H1 (cell line): Measurements from ENCODE around the gene LIG3. TPM values are rescaled to one million over a fixed set of nuclear protein-coding genes. Genes with fewer than 3 reads are reported as not detected.

Experiments used
- CBX5 ChIP-seq: fragments of 300-800, 300-1000 bp; sonication (generic); IDR thresholded peaks from 2 replicates; pipeline ENCODE4 v1.7.1; 2016; ENCODE audit warnings: antibody characterized with exemption, low read length, low read depth
- CREB1 ChIP-seq: IDR thresholded peaks from 2 replicates; pipeline ENCODE4 v1.6.1; 2012; ENCODE audit warnings: inconsistent platforms
- EGR1 ChIP-seq: IDR thresholded peaks from 2 replicates; pipeline ENCODE4 v1.6.1; 2011; ENCODE audit warnings: low read depth, low read length, borderline replicate concordance
- HDAC6 ChIP-seq: IDR thresholded peaks from one replicate; pipeline ENCODE4 v1.7.1; 2012; ENCODE audit warnings: low read depth, mild to moderate bottlenecking, inconsistent platforms, low read length, moderate library complexity
- NANOG ChIP-seq: IDR thresholded peaks from 2 replicates; pipeline ENCODE4 v1.6.1; 2011; ENCODE audit warnings: low read length, low read depth, mild to moderate bottlenecking, inconsistent platforms; ENCODE audit not compliant: insufficient read depth, poor library complexity, severe bottlenecking
- NRF1 ChIP-seq: IDR thresholded peaks from 2 replicates; pipeline ENCODE4 v1.6.1; 2011; ENCODE audit warnings: mild to moderate bottlenecking, low read depth, low read length, improper control_type of control experiment
- PHF8 ChIP-seq: fragments of 200-600 bp; sonication (generic); conservative IDR thresholded peaks from 2 replicates; pipeline ENCODE4 v1.7.1; 2012; ENCODE audit warnings: low read depth, mild to moderate bottlenecking, inconsistent platforms, low read length, moderate library complexity
- POLR2AphosphoS5 ChIP-seq: IDR thresholded peaks from 2 replicates; pipeline ENCODE4 v1.6.1; 2011; ENCODE audit warnings: low read depth, low read length
- RFX5 ChIP-seq: IDR thresholded peaks from 2 replicates; pipeline ENCODE4 v1.6.1; 2011; ENCODE audit warnings: low read depth, low read length, improper control_type of control experiment, borderline replicate concordance
- RNF2 ChIP-seq: fragments of 200-900, 300-1000 bp; sonication (generic); IDR thresholded peaks from 2 replicates; pipeline ENCODE4 v1.7.1; 2016; ENCODE audit warnings: borderline replicate concordance, low read depth, mild to moderate bottlenecking, antibody characterized with exemption, low read length; ENCODE audit not compliant: poor library complexity, severe bottlenecking; ENCODE audit errors: missing control alignments
- ZNF274 ChIP-seq: IDR thresholded peaks from 2 replicates; pipeline ENCODE4 v1.7.0; 2012; ENCODE audit warnings: low read length, borderline replicate concordance; ENCODE audit errors: extremely low read depth
- polyA plus RNA-seq, 7 experiments: library from polyadenylated mRNA; depleted of rRNA in 3 of 7; stranded (reverse) in 5 of 7; unstranded in 2 of 7; fragments of >200 nt in 5 of 7; fragments of 200-250 nt in 2 of 7; gene quantifications; 1 replicate in 5 of 7; 2 replicates in 1 of 7; 4 replicates in 1 of 7; pipeline versions ENCODE4 v1.2.1 to v1.2.3, GENCODE V29; 2011 to 2013; ENCODE audit warnings: missing spikeins in 2 of 7, mixed read lengths in 2 of 7
- total RNA-seq: library from RNA; stranded (reverse); fragmentation: NEBNext Ultra II Directional; extraction: Animal tissue kit (Norgen Biotek cat#: 25700); gene quantifications from 2 replicates; pipeline ENCODE4 v1.2.1, GENCODE V29; 2021
- TF ChIP-seq, protein P1 (sequence below): fragments of 300-600 bp; sonication (generic); IDR thresholded peaks from 2 replicates; pipeline ENCODE4 v1.7.1; 2012; ENCODE audit warnings: low read length, moderate library complexity, mild to moderate bottlenecking, inconsistent platforms; ENCODE audit not compliant: insufficient replicate concordance

The LIG3 gene
- total and polyA plus RNA-seq, 2 of the 8 experiments (the other 6 are each of a cell fraction or from before 2014, with no cell fraction given) = 63.6 to 89.3 TPM

DNA sequence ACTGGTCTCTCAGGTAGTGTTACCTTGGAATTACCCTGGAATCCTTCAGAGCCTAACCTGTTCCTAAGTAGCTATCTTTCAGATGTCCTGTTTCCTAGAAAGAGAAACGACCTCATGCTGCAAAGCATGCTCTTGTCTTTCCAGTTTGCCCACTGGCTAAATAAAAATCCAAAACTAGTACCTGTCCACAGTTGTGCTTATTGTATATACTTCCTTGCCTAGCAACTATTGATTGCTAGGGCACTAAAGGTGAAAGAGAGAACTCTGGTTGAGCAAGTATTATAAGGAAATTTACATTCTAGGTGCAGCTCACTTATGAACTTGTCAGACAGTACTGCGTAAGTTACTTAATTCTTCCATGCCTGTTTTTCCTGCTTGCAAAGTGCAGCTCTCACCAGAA is 38.5 kb downstream of the LIG3 start (continued):
- TF ChIP-seq, protein P1, sequence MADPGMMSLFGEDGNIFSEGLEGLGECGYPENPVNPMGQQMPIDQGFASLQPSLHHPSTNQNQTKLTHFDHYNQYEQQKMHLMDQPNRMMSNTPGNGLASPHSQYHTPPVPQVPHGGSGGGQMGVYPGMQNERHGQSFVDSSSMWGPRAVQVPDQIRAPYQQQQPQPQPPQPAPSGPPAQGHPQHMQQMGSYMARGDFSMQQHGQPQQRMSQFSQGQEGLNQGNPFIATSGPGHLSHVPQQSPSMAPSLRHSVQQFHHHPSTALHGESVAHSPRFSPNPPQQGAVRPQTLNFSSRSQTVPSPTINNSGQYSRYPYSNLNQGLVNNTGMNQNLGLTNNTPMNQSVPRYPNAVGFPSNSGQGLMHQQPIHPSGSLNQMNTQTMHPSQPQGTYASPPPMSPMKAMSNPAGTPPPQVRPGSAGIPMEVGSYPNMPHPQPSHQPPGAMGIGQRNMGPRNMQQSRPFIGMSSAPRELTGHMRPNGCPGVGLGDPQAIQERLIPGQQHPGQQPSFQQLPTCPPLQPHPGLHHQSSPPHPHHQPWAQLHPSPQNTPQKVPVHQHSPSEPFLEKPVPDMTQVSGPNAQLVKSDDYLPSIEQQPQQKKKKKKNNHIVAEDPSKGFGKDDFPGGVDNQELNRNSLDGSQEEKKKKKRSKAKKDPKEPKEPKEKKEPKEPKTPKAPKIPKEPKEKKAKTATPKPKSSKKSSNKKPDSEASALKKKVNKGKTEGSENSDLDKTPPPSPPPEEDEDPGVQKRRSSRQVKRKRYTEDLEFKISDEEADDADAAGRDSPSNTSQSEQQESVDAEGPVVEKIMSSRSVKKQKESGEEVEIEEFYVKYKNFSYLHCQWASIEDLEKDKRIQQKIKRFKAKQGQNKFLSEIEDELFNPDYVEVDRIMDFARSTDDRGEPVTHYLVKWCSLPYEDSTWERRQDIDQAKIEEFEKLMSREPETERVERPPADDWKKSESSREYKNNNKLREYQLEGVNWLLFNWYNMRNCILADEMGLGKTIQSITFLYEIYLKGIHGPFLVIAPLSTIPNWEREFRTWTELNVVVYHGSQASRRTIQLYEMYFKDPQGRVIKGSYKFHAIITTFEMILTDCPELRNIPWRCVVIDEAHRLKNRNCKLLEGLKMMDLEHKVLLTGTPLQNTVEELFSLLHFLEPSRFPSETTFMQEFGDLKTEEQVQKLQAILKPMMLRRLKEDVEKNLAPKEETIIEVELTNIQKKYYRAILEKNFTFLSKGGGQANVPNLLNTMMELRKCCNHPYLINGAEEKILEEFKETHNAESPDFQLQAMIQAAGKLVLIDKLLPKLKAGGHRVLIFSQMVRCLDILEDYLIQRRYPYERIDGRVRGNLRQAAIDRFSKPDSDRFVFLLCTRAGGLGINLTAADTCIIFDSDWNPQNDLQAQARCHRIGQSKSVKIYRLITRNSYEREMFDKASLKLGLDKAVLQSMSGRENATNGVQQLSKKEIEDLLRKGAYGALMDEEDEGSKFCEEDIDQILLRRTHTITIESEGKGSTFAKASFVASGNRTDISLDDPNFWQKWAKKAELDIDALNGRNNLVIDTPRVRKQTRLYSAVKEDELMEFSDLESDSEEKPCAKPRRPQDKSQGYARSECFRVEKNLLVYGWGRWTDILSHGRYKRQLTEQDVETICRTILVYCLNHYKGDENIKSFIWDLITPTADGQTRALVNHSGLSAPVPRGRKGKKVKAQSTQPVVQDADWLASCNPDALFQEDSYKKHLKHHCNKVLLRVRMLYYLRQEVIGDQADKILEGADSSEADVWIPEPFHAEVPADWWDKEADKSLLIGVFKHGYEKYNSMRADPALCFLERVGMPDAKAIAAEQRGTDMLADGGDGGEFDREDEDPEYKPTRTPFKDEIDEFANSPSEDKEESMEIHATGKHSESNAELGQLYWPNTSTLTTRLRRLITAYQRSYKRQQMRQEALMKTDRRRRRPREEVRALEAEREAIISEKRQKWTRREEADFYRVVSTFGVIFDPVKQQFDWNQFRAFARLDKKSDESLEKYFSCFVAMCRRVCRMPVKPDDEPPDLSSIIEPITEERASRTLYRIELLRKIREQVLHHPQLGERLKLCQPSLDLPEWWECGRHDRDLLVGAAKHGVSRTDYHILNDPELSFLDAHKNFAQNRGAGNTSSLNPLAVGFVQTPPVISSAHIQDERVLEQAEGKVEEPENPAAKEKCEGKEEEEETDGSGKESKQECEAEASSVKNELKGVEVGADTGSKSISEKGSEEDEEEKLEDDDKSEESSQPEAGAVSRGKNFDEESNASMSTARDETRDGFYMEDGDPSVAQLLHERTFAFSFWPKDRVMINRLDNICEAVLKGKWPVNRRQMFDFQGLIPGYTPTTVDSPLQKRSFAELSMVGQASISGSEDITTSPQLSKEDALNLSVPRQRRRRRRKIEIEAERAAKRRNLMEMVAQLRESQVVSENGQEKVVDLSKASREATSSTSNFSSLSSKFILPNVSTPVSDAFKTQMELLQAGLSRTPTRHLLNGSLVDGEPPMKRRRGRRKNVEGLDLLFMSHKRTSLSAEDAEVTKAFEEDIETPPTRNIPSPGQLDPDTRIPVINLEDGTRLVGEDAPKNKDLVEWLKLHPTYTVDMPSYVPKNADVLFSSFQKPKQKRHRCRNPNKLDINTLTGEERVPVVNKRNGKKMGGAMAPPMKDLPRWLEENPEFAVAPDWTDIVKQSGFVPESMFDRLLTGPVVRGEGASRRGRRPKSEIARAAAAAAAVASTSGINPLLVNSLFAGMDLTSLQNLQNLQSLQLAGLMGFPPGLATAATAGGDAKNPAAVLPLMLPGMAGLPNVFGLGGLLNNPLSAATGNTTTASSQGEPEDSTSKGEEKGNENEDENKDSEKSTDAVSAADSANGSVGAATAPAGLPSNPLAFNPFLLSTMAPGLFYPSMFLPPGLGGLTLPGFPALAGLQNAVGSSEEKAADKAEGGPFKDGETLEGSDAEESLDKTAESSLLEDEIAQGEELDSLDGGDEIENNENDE = no peak
- TF ChIP-seq HDAC6 (no peak), NRF1 (no peak), POLR2AphosphoS5 (no peak), PHF8 (no peak), ZNF274 (no peak), NANOG (no peak), EGR1 (no peak), RFX5 (no peak), CBX5 (no peak), CREB1 (no peak), RNF2 (no peak)
